Measurements from ENCODE around the gene FAM222A. TPM values are rescaled to one million over a fixed set of nuclear protein-coding genes. Genes with fewer than 3 reads are reported as not detected.

FAM222A gene
- total RNA-seq, 2 experiments from 2014 or later = 0.39 to 0.53 TPM

DNA sequence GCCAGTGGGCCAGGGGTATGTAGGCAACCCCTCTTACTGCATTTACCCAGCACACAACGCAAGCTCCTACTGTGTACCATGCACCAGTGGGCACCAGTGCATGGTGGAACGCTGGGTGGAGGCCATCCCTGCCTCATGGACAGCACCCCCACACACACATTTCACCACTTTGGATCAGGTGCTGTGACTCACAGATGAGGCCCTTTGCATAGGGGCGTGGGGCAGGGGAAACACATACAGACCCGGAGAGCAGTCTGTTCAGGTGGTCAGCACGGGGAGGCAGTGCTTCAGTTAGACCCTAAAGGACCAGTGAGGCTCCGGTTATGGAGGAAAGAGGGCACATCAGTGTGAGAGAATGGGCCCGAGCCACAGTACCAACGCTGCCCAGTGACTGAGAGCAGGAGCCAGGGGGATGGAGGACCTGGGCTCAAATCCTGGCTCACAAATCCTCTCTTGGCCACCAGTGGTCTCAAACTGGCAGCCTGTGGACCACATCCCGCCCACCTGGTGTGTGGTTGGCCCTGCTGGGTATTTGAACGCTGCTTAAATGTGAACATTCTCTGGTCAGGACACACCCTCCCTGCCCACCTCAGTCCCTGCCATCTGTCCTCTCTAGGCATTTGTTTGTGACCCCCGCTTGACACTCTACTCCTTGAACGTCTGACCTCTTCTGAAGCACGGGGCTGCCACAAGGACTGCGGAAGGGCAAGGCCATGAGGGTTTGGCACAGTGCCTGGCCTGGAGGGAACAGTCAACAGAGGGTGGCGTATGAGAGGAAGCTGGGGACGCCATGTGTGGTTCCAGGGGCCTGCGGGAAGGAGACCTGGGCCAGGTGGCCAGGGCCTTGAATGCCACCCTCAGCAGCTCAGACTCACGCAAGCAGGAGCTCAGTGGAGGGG lies 46.7 kb downstream of the FAM222A start:
- intact Hi-C loops (cut with DNase I, micrococcal nuclease) = no loop called here
- DNase-seq (no peak), ATAC-seq (no peak)
- CTCF ChIA-PET = interaction anchor here (0.6 kb wide), 1 partner anchor 162 kb away, joined by 3 read pairs; no protein-coding TSS in a partner anchor
- Mint-ChIP-seq H3K27ac (no peak overlapping the region), H3K9me3 (ENCODE audit: low read depth) (peaks cover 21% of the 10 kb centered on the region), H3K4me1 (peaks cover 5% of the 10 kb centered on the region), H3K36me3 (ENCODE audit: low read depth) (peaks cover 5% of the 10 kb centered on the region), H3K27me3 (peaks cover 4% of the 10 kb centered on the region), H3K4me3 (no peak overlapping the region)
- POLR2A ChIA-PET = no interaction called here

DNA sequence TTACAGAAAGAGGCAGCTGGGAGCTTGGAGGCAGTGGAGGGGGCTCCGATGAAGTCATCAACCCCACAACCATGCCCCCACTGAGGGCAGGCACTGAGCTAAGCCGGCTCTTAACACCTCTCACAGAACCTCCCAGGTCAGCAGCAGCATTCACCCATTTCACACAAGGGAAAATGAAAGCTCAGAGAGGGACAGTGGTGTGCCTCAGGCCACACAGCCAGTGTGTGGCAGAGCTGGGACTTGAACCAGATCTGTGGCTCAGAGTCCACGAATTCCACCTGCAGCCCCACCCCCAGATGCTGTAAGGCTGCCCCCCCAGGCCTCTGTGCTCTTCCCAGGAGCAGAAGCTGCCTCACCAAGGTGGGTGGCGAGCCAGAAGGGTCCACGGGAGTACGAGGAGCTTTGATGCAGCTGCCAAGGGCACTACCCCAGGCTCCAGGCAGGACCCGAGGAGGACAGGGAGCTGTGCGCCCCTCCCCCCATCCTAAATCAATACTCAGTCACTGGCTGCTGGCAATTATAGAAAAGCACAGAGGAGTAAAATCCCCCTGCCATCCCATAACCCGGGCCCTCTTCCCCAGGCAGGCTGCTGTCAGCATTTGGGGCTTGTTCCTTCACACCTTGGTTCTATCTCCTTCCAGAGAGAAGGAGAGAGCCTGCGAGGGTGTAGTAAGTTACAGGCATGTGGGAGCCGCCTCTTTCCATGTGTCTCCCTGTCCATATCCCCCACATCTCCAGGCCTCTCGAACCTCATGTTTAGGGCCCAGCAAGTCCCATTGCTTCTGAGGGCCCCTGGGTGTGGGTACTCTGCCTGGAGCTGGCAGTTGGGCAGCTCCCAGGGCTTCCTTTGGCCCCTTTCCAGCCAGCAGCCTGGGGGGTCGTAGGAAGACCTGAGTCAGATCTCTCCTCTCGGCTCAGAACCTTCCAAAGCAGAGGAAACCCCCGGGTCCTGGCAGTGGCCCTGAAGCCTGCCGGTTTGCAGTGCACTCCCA lies 47.6 kb downstream of the FAM222A start:
- intact Hi-C loops (cut with DNase I, micrococcal nuclease) = no loop called here
- CTCF ChIA-PET = interaction anchor here (0.6 kb wide), 1 partner anchor 163 kb away, joined by 3 read pairs; no protein-coding TSS in a partner anchor
- POLR2A ChIA-PET = no interaction called here

DNA sequence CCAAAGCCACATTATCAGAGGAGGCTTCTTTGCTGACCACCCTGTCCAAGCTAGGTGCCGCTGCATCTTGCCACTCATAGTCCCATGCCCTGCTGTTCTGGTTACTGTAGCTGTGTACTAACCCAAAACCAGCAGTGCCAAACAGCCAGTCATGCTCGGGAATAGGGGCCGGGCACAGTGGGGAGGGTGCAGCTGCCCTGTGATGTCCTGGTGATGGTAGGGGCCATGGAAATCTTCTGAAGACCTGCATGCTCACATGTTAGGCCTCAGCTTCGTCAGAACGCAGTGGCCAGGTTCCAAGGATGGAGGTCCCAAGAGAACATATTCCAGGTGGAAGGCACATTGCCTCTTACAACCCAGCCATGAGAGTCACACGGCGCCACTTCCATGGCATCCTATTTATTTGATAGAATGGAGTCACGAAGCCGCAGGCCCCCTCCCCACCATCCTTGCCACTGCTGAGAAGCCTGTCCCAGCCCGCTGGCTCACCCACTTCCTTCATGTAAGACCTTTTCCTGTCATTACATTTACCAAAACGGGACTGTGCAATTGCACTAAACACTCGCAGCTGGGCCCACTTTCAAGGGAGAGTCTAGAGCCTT lies 48.5 kb downstream of the FAM222A start:
- DNase-seq (no peak), ATAC-seq (no peak)
- Mint-ChIP-seq H3K27me3 (no peaks in the 10 kb centered on the region), H3K4me3 (no peak overlapping the region), H3K4me1 (peaks cover 5% of the 10 kb centered on the region), H3K36me3 (ENCODE audit: low read depth) (no peaks in the 10 kb centered on the region), H3K9me3 (ENCODE audit: low read depth) (peaks cover 5% of the 10 kb centered on the region), H3K27ac (no peak overlapping the region)
- CTCF ChIA-PET = interaction anchor here (0.5 to 1.1 kb wide), 3 partner anchors 91 to 189 kb away, joined by 3 to 6 read pairs (median 3); partner anchors contain the start of gene MMAB
- intact Hi-C loops (cut with DNase I, micrococcal nuclease) = no loop called here
- POLR2A ChIA-PET = no interaction called here

More for the DNA sequence above, 47.6 kb downstream of the FAM222A start:
- Mint-ChIP-seq H3K36me3 (ENCODE audit: low read depth) (peaks cover 5% of the 10 kb centered on the region), H3K27ac (no peak overlapping the region), H3K4me3 (no peak overlapping the region), H3K27me3 (peaks cover 2% of the 10 kb centered on the region), H3K9me3 (ENCODE audit: low read depth) (peaks cover 13% of the 10 kb centered on the region), H3K4me1 (peaks cover 5% of the 10 kb centered on the region)
- no peak for ATAC-seq
- DNase-seq = no peak

DNA sequence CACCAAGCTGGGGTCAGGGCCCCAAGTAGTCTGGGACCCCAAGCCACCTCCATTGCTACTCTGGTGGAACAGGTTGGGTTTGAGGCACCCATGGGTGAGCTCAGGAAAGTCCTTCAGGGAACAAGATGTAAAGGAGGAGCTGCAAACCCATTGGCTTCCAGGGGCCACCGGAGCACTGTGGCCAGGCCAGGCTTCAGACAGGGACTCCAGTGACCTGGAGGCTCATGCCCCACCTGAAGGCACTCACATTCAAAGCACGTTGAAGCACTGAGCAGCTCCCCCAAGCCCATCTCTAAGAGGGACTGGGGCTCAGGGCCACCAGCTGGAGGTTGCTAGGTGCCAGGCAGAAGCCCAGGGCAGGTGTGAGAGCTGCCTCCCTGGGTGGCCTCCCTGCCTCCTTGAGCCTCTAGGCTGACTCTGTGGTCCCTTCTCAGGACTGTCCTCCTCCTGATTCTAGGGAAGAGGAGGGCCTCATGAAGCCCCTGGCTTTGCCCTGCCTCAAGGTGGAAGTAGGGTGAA lies 49.1 kb downstream of the FAM222A start:
- ATAC-seq (no peak), DNase-seq (no peak)
- H3K27me3 Mint-ChIP-seq = no peaks in the 10 kb centered on the region
- H3K36me3 Mint-ChIP-seq (ENCODE audit: low read depth) = no peaks in the 10 kb centered on the region
- peaks cover 4% of the 10 kb centered on the region for H3K9me3 Mint-ChIP-seq (ENCODE audit: low read depth)
- ChIA-PET CTCF (interaction anchor here (0.5 to 1.1 kb wide), 4 partner anchors 90 to 256 kb away, joined by 3 to 6 read pairs (median 3); partner anchors contain the start of gene MMAB), POLR2A (no interaction called here)
- no peak overlapping the region for H3K27ac Mint-ChIP-seq
- peaks cover 5% of the 10 kb centered on the region for H3K4me1 Mint-ChIP-seq
- intact Hi-C loops (cut with DNase I, micrococcal nuclease) = no loop called here
- no peak overlapping the region for H3K4me3 Mint-ChIP-seq

DNA sequence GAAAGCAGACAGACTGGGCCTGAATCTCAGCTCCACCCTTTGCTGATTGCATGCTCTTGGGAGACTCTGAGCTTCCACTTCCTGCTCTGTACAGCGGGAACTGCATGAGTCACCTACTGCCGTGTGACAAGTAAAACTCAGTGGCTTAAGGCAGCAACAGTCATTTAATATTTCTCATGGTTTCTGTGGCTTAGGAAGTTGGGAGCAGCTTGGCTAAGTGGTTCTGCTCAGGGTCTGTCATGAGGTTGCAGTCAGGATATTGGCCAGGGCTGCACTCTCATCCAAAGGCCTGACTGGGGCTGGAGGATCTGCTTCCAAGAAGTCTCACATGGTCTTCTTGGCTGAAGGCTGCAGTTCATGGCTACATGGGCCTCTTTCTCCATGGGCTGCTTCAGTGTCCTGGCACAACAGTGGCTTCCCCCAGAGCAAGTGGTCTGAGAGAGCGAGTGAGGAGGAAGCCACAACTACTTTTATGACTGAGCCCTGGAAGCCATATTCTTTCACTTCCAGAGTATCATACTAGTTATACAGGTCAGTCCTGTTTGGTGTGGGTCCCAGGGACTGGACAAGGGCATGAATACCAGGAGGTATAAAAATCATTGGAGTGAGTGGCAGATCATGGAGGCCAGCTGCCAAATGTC lies 49.7 kb downstream of the FAM222A start:
- ATAC-seq = peak; percentile 90
- Mint-ChIP-seq H3K27ac (no peak overlapping the region), H3K27me3 (no peaks in the 10 kb centered on the region), H3K4me1 (peaks cover 5% of the 10 kb centered on the region), H3K9me3 (ENCODE audit: low read depth) (peaks cover 4% of the 10 kb centered on the region), H3K36me3 (ENCODE audit: low read depth) (no peaks in the 10 kb centered on the region), H3K4me3 (no peak overlapping the region)
- DNase-seq = peak; percentile 45
- intact Hi-C loops (cut with DNase I, micrococcal nuclease) = no loop called here
- ChIA-PET CTCF (interaction anchor here (0.7 to 1.1 kb wide), 3 partner anchors 166 to 335 kb away, joined by 3 to 6 read pairs (median 3); no protein-coding TSS in a partner anchor), POLR2A (no interaction called here)

DNA sequence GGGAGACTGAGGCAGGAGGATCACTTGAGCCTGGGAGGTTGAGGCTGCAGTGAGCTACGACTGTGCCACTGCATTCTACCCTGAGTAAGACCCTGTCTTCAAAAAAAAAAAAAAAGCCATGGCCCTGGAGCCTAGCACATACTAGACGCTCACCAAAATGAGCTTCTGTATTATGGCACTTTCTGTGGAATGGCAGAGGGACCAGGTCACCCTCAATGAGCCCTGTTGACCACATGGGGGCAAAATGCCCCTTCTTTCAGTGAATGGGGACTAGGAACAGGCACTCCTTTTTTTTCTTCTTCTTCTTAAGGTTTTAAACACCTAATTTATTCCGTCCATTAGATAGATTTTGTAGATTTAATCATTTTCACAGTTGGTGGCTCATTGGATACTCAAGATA lies 50.5 kb downstream of the FAM222A start:
- intact Hi-C loops (cut with DNase I, micrococcal nuclease) = no loop called here
- peaks cover 5% of the 10 kb centered on the region for H3K4me1 Mint-ChIP-seq
- no peak overlapping the region for H3K4me3 Mint-ChIP-seq
- H3K9me3 Mint-ChIP-seq (ENCODE audit: low read depth) = peaks cover 4% of the 10 kb centered on the region
- ATAC-seq = no peak
- H3K27me3 Mint-ChIP-seq = no peaks in the 10 kb centered on the region
- H3K36me3 Mint-ChIP-seq (ENCODE audit: low read depth) = no peaks in the 10 kb centered on the region
- ChIA-PET POLR2A (no interaction called here), CTCF (no interaction called here)
- no peak overlapping the region for H3K27ac Mint-ChIP-seq
- no peak for DNase-seq

DNA sequence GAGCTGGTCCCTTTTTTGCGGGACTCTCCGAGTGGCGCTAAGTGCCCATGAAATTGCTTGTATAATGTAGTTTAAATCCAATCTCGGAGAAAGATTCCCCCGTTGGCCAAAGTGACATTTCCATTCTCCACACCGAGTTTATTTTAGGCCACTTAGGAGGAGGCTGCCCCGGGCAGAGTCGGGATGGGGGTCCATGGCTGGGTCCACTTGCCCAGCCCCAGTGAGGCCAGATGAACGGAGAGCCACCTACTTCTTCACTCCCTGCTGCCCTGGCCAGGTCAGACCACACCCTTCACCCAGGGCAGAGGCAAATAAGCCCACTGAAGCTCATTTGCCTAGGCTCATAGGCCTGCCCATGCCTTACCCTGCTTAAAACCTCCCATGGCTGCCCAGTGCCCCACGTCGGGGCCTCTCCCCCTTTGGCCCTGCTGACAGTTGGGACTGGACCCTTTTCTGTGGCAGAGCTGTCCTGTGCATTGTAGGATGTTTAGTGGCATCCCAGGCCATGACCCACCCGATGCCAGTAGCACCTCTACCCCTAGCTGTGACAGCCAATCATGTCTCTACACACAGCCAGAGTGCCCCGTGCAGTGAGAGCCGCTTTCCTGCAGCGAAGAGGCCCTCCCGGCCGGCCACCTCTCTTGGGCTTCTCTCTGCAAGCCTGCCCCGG lies 51.3 kb downstream of the FAM222A start:
- ChIA-PET POLR2A (no interaction called here), CTCF (no interaction called here)
- peaks cover 5% of the 10 kb centered on the region for H3K4me1 Mint-ChIP-seq
- intact Hi-C loops (cut with DNase I, micrococcal nuclease) = no loop called here
- no peaks in the 10 kb centered on the region for H3K27me3 Mint-ChIP-seq
- no peak for DNase-seq
- no peak overlapping the region for H3K4me3 Mint-ChIP-seq
- peaks cover 4% of the 10 kb centered on the region for H3K9me3 Mint-ChIP-seq (ENCODE audit: low read depth)
- no peaks in the 10 kb centered on the region for H3K36me3 Mint-ChIP-seq (ENCODE audit: low read depth)
- ATAC-seq = no peak
- no peak overlapping the region for H3K27ac Mint-ChIP-seq

DNA sequence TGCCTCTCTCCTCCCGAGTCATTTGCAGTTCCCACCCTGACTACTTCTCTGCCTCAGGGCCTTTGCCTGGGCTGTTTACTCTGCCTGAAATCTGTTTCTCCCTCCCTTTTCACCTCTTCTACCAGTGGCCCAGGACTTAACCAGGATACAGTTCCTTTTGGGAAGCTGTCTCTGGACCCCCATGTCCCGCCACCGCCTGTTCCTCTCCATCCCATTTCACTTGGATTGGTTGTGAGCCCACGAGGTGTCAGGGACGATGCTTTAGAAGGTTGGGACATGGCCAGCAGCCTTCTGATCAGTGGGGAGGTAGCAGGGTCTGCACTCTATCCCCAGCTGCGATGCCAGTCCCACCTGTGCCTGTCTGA lies 51.8 kb downstream of the FAM222A start:
- ATAC-seq = no peak
- H3K27me3 Mint-ChIP-seq = no peaks in the 10 kb centered on the region
- CTCF ChIA-PET = interaction anchor here (0.6 to 0.8 kb wide), 2 partner anchors 249 to 801 kb away, joined by 3 to 4 read pairs; no protein-coding TSS in a partner anchor
- H3K4me3 Mint-ChIP-seq = no peak overlapping the region
- intact Hi-C loops (cut with DNase I, micrococcal nuclease) = no loop called here
- no peak overlapping the region for H3K27ac Mint-ChIP-seq
- DNase-seq = no peak
- peaks cover 4% of the 10 kb centered on the region for H3K9me3 Mint-ChIP-seq (ENCODE audit: low read depth)
- H3K36me3 Mint-ChIP-seq (ENCODE audit: low read depth) = no peaks in the 10 kb centered on the region
- POLR2A ChIA-PET = no interaction called here
- peaks cover 5% of the 10 kb centered on the region for H3K4me1 Mint-ChIP-seq

DNA sequence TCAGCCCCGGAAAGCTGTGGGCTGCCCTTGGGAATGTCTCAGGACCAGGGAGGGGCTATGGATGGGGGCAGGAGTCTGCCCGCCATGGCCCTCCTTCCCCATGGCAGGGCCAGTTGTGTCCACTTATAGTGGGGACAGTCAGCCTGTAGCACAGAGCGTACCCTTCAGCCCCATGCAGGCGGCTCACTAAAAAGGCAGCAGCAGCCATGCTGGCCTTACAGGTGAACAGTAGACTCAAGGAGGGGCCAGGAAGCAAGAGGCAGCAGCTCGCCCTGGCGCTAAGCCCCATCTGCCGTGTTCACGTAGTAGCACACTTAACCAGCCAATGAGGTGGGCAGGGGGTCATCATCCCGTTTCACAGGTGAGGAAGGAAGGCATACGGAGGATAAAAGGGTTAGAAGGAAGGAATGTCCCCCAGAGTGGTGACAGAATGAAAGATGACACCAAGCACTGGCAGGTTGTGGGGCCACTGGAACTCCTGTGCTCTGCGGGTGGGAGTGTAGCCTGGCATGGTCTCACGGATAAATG lies 52.7 kb downstream of the FAM222A start:
- ChIA-PET CTCF (interaction anchor here (0.8 kb wide), 2 partner anchors 169 to 802 kb away, joined by 3 read pairs; no protein-coding TSS in a partner anchor), POLR2A (no interaction called here)
- no peak overlapping the region for H3K4me3 Mint-ChIP-seq
- H3K27ac Mint-ChIP-seq = no peak overlapping the region
- ATAC-seq (no peak), DNase-seq (no peak)
- H3K4me1 Mint-ChIP-seq = peaks cover 5% of the 10 kb centered on the region
- H3K36me3 Mint-ChIP-seq (ENCODE audit: low read depth) = no peaks in the 10 kb centered on the region
- H3K9me3 Mint-ChIP-seq (ENCODE audit: low read depth) = peaks cover 4% of the 10 kb centered on the region
- intact Hi-C loops (cut with DNase I, micrococcal nuclease) = no loop called here
- no peaks in the 10 kb centered on the region for H3K27me3 Mint-ChIP-seq

DNA sequence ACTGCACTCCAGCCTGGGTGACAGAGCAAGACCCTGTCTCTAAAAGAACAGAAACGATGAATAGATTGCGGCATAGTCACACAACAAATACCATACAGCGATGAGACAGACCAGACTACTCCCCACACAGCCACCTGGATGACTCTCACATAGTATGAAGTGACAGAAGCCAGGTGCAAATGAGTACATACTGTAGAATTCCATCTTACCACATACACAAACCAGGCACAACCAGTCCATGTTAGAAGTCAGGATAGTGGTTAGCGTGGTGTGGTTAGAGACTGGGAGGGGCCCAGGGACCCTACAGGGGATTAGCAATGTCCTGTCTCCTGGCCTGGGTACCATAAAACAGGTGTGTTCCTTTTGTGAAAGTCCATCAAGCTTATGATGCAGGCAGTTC lies 53.8 kb downstream of the FAM222A start:
- no peak for ATAC-seq
- Mint-ChIP-seq H3K9me3 (ENCODE audit: low read depth) (peaks cover 4% of the 10 kb centered on the region), H3K4me3 (no peak overlapping the region), H3K27me3 (no peaks in the 10 kb centered on the region), H3K4me1 (peaks cover 5% of the 10 kb centered on the region), H3K27ac (no peak overlapping the region), H3K36me3 (ENCODE audit: low read depth) (no peaks in the 10 kb centered on the region)
- DNase-seq = no peak
- intact Hi-C loops (cut with DNase I, micrococcal nuclease) = no loop called here
- ChIA-PET POLR2A (no interaction called here), CTCF (no interaction called here)
